OCI-LY7 (cell line): ENCODE data around the gene CCR5AS.

Source experiments
- EZH2phosphoT487 ChIP-seq: fragments of 200-600 bp; sonication (generic); IDR thresholded peaks from 2 replicates; pipeline ENCODE4 v1.6.1; 2018; ENCODE audit warnings: low read depth, borderline replicate concordance, mild to moderate bottlenecking, mixed run types, antibody characterized with exemption, low read length, moderate library complexity, mixed read lengths
- TF ChIP-seq, protein P1 (sequence below): fragments of 200-600 bp; sonication (generic); conservative IDR thresholded peaks from 2 replicates; pipeline ENCODE4 v1.5.1; 2014; ENCODE audit warnings: mild to moderate bottlenecking, antibody characterized with exemption, low read length, moderate library complexity, mixed read lengths

DNA sequence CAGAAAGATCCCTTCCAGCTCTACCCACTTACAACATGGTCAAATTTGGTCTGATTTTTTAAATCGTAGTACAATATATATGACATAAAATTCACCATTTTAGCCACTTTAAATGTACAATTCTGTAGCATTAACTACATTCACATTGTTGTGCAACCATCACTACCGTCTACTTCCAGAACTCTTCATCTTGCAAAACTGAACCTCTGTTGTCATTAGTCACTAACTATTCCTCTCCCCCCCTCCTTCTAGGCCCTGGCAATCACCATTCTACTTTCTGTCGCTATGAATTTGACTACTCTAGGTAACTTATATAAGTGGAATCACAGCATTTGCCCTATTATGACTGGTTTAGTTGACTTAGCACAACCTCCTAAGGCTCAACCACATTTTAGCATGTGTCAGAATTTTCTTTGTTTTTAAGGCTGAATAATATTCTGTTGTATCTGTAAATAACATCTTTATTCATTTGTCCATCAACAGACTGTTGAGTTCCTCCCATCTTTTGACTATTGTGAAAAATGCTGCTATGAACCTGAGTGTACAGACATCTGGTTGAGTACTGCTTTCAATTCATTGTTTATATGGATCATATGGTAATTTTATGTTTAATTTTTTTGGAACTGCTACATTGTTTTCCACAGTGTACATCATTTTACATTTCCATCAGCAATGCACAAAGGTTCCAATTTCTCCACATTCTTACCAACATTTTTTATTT, 88.5 kb downstream of the CCR5AS start:
- TF ChIP-seq, protein P1, sequence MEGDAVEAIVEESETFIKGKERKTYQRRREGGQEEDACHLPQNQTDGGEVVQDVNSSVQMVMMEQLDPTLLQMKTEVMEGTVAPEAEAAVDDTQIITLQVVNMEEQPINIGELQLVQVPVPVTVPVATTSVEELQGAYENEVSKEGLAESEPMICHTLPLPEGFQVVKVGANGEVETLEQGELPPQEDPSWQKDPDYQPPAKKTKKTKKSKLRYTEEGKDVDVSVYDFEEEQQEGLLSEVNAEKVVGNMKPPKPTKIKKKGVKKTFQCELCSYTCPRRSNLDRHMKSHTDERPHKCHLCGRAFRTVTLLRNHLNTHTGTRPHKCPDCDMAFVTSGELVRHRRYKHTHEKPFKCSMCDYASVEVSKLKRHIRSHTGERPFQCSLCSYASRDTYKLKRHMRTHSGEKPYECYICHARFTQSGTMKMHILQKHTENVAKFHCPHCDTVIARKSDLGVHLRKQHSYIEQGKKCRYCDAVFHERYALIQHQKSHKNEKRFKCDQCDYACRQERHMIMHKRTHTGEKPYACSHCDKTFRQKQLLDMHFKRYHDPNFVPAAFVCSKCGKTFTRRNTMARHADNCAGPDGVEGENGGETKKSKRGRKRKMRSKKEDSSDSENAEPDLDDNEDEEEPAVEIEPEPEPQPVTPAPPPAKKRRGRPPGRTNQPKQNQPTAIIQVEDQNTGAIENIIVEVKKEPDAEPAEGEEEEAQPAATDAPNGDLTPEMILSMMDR, result no peak
- no peak for TF ChIP-seq EZH2phosphoT487
